Measurements from ENCODE around the gene PLCB1. TPM values are rescaled to one million over a fixed set of nuclear protein-coding genes. Genes with fewer than 3 reads are reported as not detected.

Gene PLCB1
- total and polyA plus RNA-seq, 4 donors = 1.6 to 43.8 (median 6.1) TPM

DNA sequence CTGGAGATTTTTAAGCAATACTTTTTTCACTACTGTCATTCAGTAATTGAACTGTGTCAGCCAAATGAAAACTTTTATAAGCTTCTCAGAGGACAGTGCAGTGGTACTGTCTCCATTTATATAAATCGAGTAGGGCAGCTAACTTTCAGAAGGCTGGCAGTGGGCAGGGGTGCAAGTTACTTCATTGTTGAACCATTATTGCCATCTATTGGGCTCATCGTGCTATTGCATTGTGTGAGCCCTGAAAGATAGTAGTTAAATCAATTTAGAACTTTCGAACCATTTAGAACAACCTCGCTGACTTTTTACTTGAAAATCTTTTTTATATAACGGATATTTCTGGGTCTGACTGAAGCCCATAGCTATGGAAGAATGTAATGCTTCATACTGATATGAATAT is 589.0 kb downstream of the PLCB1 start:
- no peak for ATAC-seq (ENCODE audit: insufficient read depth, low FRiP score)
- TF ChIP-seq, protein P1, sequence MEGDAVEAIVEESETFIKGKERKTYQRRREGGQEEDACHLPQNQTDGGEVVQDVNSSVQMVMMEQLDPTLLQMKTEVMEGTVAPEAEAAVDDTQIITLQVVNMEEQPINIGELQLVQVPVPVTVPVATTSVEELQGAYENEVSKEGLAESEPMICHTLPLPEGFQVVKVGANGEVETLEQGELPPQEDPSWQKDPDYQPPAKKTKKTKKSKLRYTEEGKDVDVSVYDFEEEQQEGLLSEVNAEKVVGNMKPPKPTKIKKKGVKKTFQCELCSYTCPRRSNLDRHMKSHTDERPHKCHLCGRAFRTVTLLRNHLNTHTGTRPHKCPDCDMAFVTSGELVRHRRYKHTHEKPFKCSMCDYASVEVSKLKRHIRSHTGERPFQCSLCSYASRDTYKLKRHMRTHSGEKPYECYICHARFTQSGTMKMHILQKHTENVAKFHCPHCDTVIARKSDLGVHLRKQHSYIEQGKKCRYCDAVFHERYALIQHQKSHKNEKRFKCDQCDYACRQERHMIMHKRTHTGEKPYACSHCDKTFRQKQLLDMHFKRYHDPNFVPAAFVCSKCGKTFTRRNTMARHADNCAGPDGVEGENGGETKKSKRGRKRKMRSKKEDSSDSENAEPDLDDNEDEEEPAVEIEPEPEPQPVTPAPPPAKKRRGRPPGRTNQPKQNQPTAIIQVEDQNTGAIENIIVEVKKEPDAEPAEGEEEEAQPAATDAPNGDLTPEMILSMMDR (IDR thresholded peaks at IDR 0.05; ENCODE audit: control extremely low read depth, extremely low read depth) = no peak
- no peak overlapping the region for H3K4me3 ChIP-seq
- H3K9ac ChIP-seq (ENCODE audit: insufficient read depth in 1 of 2, low read length in 2 of 2) = no peak overlapping the region
- peak; percentile 30 to 78 (median 75) for DNase-seq
- H3K27ac ChIP-seq (ENCODE audit: low read depth in 1 of 2, low read length in 1 of 2) = no peak overlapping the region
- H3K27me3 ChIP-seq (ENCODE audit: control insufficient read depth in 3 of 3, insufficient read depth in 3 of 3, low read length in 2 of 3) = no peaks in the 10 kb centered on the region
- H3K36me3 ChIP-seq (ENCODE audit: control insufficient read depth in 4 of 4, insufficient read depth in 4 of 4, low read length in 4 of 4) = peaks cover 0 to 1% (median 0%) of the 10 kb centered on the region in 4 donors
- 31 to 38% methylated on average over 5 of the region's 5 CpGs for WGBS, 2 donors
- peaks cover 0 to 17% (median 0%) of the 10 kb centered on the region in 5 donors for H3K4me1 ChIP-seq (ENCODE audit: control insufficient read depth in 5 of 5, insufficient read depth in 5 of 5, low read length in 5 of 5)
- no peaks in the 10 kb centered on the region for H3K9me3 ChIP-seq (ENCODE audit: control insufficient read depth in 4 of 4, insufficient read depth in 3 of 4, low read length in 3 of 4)

DNA sequence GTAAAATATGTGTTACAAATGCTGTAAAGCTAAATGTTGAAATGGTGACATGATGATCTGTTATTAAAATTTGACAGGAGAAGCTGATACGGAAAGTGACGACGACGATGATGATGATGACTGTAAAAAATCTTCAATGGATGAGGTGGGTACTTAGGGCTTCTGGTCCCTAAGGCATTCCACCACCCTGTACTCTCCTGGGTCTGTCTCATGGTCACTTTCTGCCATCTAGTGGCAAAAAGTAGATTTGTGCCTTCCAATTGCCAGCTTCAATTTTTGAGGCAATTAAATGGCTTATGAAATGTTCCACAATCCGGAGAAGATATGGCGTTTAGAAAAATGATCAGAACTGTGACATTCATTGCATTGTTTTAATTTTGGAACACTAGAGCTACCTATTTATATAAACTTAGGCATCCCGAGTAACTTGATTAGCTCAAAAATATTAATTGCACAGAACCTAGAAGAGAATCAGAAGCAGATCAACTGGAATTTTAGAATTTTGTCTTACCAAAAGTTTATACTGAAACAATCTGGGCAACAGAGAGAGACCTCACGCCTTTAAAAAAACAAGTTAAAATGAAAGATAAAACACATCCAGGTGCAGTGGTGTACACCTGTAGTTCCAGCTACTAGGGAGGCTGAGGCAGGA is 590.3 kb downstream of the PLCB1 start:
- peaks cover 0 to 17% (median 0%) of the 10 kb centered on the region in 5 donors for H3K4me1 ChIP-seq (ENCODE audit: control insufficient read depth in 5 of 5, insufficient read depth in 5 of 5, low read length in 5 of 5)
- H3K4me3 ChIP-seq = no peak overlapping the region
- WGBS, 2 donors = 46 to 61% methylated on average over 8 of the region's 8 CpGs
- H3K36me3 ChIP-seq (ENCODE audit: control insufficient read depth in 4 of 4, insufficient read depth in 4 of 4, low read length in 4 of 4) = no peaks in the 10 kb centered on the region
- TF ChIP-seq, protein P1 (IDR thresholded peaks at IDR 0.05; ENCODE audit: control extremely low read depth, extremely low read depth) = peak; percentile 84
- H3K27me3 ChIP-seq (ENCODE audit: control insufficient read depth in 3 of 3, insufficient read depth in 3 of 3, low read length in 2 of 3) = no peaks in the 10 kb centered on the region
- no peak overlapping the region for H3K9ac ChIP-seq (ENCODE audit: insufficient read depth in 1 of 2, low read length in 2 of 2)
- ATAC-seq (ENCODE audit: insufficient read depth, low FRiP score) = peak; percentile 69
- peak; percentile 57 to 82 (median 82) for DNase-seq
- H3K27ac ChIP-seq (ENCODE audit: low read depth in 1 of 2, low read length in 1 of 2) = no peak overlapping the region
- H3K9me3 ChIP-seq (ENCODE audit: control insufficient read depth in 4 of 4, insufficient read depth in 3 of 4, low read length in 3 of 4) = no peaks in the 10 kb centered on the region

DNA sequence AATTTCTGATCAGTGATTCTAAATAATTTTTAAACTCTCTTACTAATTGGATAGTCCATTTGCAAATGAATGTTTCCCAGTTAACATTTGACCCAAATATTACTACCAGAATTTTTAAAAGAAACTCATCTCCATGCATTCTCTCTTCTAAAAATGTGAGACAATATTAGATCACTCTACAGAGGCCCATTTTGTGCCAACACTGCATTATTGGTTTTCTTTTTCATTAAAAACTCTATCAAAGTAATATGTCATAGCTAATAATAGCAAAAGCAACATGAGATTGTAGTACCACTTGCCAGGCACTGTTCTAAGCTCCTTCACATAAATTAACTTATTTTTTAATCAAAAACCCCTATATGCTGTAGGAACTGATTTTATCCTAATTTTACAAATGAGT is 591.2 kb downstream of the PLCB1 start:
- no peaks in the 10 kb centered on the region for H3K36me3 ChIP-seq (ENCODE audit: control insufficient read depth in 4 of 4, insufficient read depth in 4 of 4, low read length in 4 of 4)
- no peak for DNase-seq
- TF ChIP-seq, protein P1 (IDR thresholded peaks at IDR 0.05; ENCODE audit: control extremely low read depth, extremely low read depth) = no peak
- no peak overlapping the region for H3K9ac ChIP-seq (ENCODE audit: insufficient read depth in 1 of 2, low read length in 2 of 2)
- no peak overlapping the region for H3K4me3 ChIP-seq
- H3K9me3 ChIP-seq (ENCODE audit: control insufficient read depth in 4 of 4, insufficient read depth in 3 of 4, low read length in 3 of 4) = no peaks in the 10 kb centered on the region
- ATAC-seq (ENCODE audit: insufficient read depth, low FRiP score) = no peak
- peaks cover 0 to 17% (median 0%) of the 10 kb centered on the region in 5 donors for H3K4me1 ChIP-seq (ENCODE audit: control insufficient read depth in 5 of 5, insufficient read depth in 5 of 5, low read length in 5 of 5)
- H3K27me3 ChIP-seq (ENCODE audit: control insufficient read depth in 3 of 3, insufficient read depth in 3 of 3, low read length in 2 of 3) = no peaks in the 10 kb centered on the region
- no peak overlapping the region for H3K27ac ChIP-seq (ENCODE audit: low read depth in 1 of 2, low read length in 1 of 2)

DNA sequence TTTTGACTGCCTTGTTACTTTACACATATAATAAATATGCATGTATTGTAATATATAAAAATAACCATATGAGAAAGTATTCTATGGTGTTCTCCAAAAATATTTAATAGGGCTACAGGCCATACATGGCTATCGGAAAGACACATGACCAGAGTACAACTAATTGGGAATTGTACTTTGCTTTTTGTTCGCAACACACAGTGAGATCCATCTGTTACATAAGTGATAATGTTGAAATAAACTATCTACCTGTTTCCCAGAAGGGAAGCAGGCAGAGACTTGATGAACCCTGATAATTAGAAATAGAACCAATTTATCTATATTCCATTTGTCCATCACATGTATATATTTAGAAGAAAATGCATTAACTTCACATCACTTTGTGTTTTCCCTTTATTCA is 592.8 kb downstream of the PLCB1 start:
- H3K27ac ChIP-seq (ENCODE audit: low read depth in 1 of 2, low read length in 1 of 2) = no peak overlapping the region
- H3K36me3 ChIP-seq (ENCODE audit: control insufficient read depth in 4 of 4, insufficient read depth in 4 of 4, low read length in 4 of 4) = no peaks in the 10 kb centered on the region
- H3K9ac ChIP-seq (ENCODE audit: insufficient read depth in 1 of 2, low read length in 2 of 2) = no peak overlapping the region
- TF ChIP-seq, protein P1 (IDR thresholded peaks at IDR 0.05; ENCODE audit: control extremely low read depth, extremely low read depth) = no peak
- ATAC-seq (ENCODE audit: insufficient read depth, low FRiP score) (no peak), DNase-seq (no peak)
- peaks cover 0 to 17% (median 0%) of the 10 kb centered on the region in 5 donors for H3K4me1 ChIP-seq (ENCODE audit: control insufficient read depth in 5 of 5, insufficient read depth in 5 of 5, low read length in 5 of 5)
- no peaks in the 10 kb centered on the region for H3K9me3 ChIP-seq (ENCODE audit: control insufficient read depth in 4 of 4, insufficient read depth in 3 of 4, low read length in 3 of 4)
- no peak overlapping the region for H3K4me3 ChIP-seq
- 97% methylated on average over 2 of the region's 2 CpGs for WGBS, 2 donors
- no peaks in the 10 kb centered on the region for H3K27me3 ChIP-seq (ENCODE audit: control insufficient read depth in 3 of 3, insufficient read depth in 3 of 3, low read length in 2 of 3)
